Type B pancreatic cell (in vitro differentiated cells): Measurements from ENCODE around the gene FBLN2. TPM values are rescaled to one million over a fixed set of nuclear protein-coding genes. Genes with fewer than 3 reads are reported as not detected.

Experiments
- DNase-seq: peaks from one replicate; pipeline ENCODE4 v3.0.0; 2021; ENCODE audit warnings: mixed read lengths; ENCODE audit not compliant: unreplicated experiment; ENCODE audit errors: extremely low spot score
- H3K27ac Mint-ChIP-seq: 2 replicates; pipeline ENCODE4 v1.8.0; 2021; ENCODE audit warnings: mild to moderate bottlenecking, mixed read lengths
- H3K27me3 Mint-ChIP-seq: 2 replicates; pipeline ENCODE4 v1.8.0; 2021; ENCODE audit warnings: mixed read lengths
- H3K36me3 Mint-ChIP-seq: 2 replicates; pipeline ENCODE4 v1.8.0; 2021; ENCODE audit warnings: mixed read lengths
- H3K4me1 Mint-ChIP-seq: one replicate; pipeline ENCODE4 v1.8.0; 2021; ENCODE audit warnings: mixed read lengths; ENCODE audit not compliant: unreplicated experiment
- H3K4me3 Mint-ChIP-seq: 2 replicates; pipeline ENCODE4 v1.8.0; 2021; ENCODE audit warnings: mild to moderate bottlenecking, mixed read lengths
- H3K9me3 Mint-ChIP-seq: 2 replicates; pipeline ENCODE4 v1.8.0; 2021; ENCODE audit warnings: mixed read lengths
- CTCF ChIP-seq: fragments of 200-600 bp; sonication (generic); conservative IDR thresholded peaks from 2 replicates; pipeline ENCODE4 v1.5.0; 2021; ENCODE audit warnings: antibody characterized with exemption, mild to moderate bottlenecking
- total RNA-seq: library from RNA; stranded (reverse); gene quantifications from 2 replicates; pipeline ENCODE4 v1.2.1, GENCODE V29; 2021; ENCODE audit warnings: low replicate concordance

The FBLN2 gene
- total RNA-seq, 1 donor from 2014 or later: 67.6 TPM

GRCh38 chr3:13684350-13684749, 135.4 kb downstream of the FBLN2 start:
- peaks cover 8% of the 10 kb centered on the region for H3K4me1 Mint-ChIP-seq
- H3K27me3 Mint-ChIP-seq: peaks cover 9% of the 10 kb centered on the region
- H3K27ac Mint-ChIP-seq: no peak overlapping the region
- TF ChIP-seq CTCF: no peak
- no peaks in the 10 kb centered on the region for H3K36me3 Mint-ChIP-seq
- H3K9me3 Mint-ChIP-seq: no peaks in the 10 kb centered on the region
- DNase-seq: no peak
- no peak overlapping the region for H3K4me3 Mint-ChIP-seq

GRCh38 chr3:13684854-13685253, 135.9 kb downstream of the FBLN2 start:
- no peak for DNase-seq
- Mint-ChIP-seq H3K27me3 (peaks cover 9% of the 10 kb centered on the region), H3K27ac (no peak overlapping the region), H3K9me3 (no peaks in the 10 kb centered on the region), H3K36me3 (no peaks in the 10 kb centered on the region), H3K4me1 (peaks cover 8% of the 10 kb centered on the region), H3K4me3 (no peak overlapping the region)
- no peak for TF ChIP-seq CTCF

GRCh38 chr3:13685721-13686120, 136.8 kb downstream of the FBLN2 start:
- Mint-ChIP-seq H3K9me3 (no peaks in the 10 kb centered on the region), H3K4me3 (no peak overlapping the region), H3K27me3 (peaks cover 9% of the 10 kb centered on the region), H3K27ac (no peak overlapping the region), H3K4me1 (peaks cover 8% of the 10 kb centered on the region), H3K36me3 (no peaks in the 10 kb centered on the region)
- DNase-seq: no peak
- TF ChIP-seq CTCF: no peak

GRCh38 chr3:13686367-13687160, 137.6 kb downstream of the FBLN2 start:
- H3K4me3 Mint-ChIP-seq: no peak overlapping the region
- H3K27me3 Mint-ChIP-seq: peaks cover 13% of the 10 kb centered on the region
- no peaks in the 10 kb centered on the region for H3K36me3 Mint-ChIP-seq
- TF ChIP-seq CTCF: peak; percentile 41
- H3K27ac Mint-ChIP-seq: no peak overlapping the region
- H3K9me3 Mint-ChIP-seq: no peaks in the 10 kb centered on the region
- no peak for DNase-seq
- peaks cover 8% of the 10 kb centered on the region for H3K4me1 Mint-ChIP-seq

- Mint-ChIP-seq H3K27ac (no peak overlapping the region), H3K36me3 (no peaks in the 10 kb centered on the region), H3K9me3 (no peaks in the 10 kb centered on the region), H3K4me1 (peaks cover 8% of the 10 kb centered on the region), H3K27me3 (peaks cover 13% of the 10 kb centered on the region), H3K4me3 (peak overlapping the region; percentile 8)
- no peak for TF ChIP-seq CTCF
- DNase-seq: no peak
Observed at GRCh38 chr3:13687517-13687943, 138.6 kb downstream of the FBLN2 start.

Other genes with a start within 250 kb of the FBLN2 start
- 21.6 and 26.5 TPM in 2 replicates for gene NUP210, start 128.8 kb upstream of the FBLN2 start, total RNA-seq
- gene HDAC11, start 68.8 kb upstream of the FBLN2 start, total RNA-seq: 21.9 and 26.1 TPM in 2 replicates